ENCODE measurements around the gene OXNAD1. TPM values are rescaled to one million over a fixed set of nuclear protein-coding genes. Genes with fewer than 3 reads are reported as not detected.

Gene OXNAD1
- total RNA-seq, 1 experiment from 2014 or later: 23.7 TPM

GRCh38 chr3:16346413-16347081, 81.5 kb downstream of the OXNAD1 start:
- Mint-ChIP-seq H3K9me3 (no peaks in the 10 kb centered on the region), H3K27me3 (ENCODE audit: low read depth) (no peaks in the 10 kb centered on the region), H3K4me3 (no peak overlapping the region), H3K4me1 (peaks cover 10 to 19% of the 10 kb centered on the region in 2 experiments), H3K36me3 (ENCODE audit: insufficient read depth in 1 of 3, low read depth in 3 of 3) (peaks cover 12 to 13% (median 13%) of the 10 kb centered on the region in 3 experiments; a peak in 6 of 7 replicates), H3K27ac (no peak overlapping the region)
- H3K27me3 ChIP-seq (ENCODE audit: insufficient read depth, low read length): no peaks in the 10 kb centered on the region
- no peak overlapping the region for H4K5ac ChIP-seq (ENCODE audit: insufficient read length, low read depth, low read length)
- H3T11ph ChIP-seq (ENCODE audit: low read length): no peak overlapping the region
- no peak overlapping the region for H3K23ac ChIP-seq (ENCODE audit: insufficient read length, low read depth, low read length)
- no peak overlapping the region for H4K8ac ChIP-seq (replicated peaks; ENCODE audit: insufficient read length, low read depth, low read length)
- H4K91ac ChIP-seq (ENCODE audit: insufficient read length, low read depth, low read length): no peak overlapping the region
- TF ChIP-seq, protein P1, sequence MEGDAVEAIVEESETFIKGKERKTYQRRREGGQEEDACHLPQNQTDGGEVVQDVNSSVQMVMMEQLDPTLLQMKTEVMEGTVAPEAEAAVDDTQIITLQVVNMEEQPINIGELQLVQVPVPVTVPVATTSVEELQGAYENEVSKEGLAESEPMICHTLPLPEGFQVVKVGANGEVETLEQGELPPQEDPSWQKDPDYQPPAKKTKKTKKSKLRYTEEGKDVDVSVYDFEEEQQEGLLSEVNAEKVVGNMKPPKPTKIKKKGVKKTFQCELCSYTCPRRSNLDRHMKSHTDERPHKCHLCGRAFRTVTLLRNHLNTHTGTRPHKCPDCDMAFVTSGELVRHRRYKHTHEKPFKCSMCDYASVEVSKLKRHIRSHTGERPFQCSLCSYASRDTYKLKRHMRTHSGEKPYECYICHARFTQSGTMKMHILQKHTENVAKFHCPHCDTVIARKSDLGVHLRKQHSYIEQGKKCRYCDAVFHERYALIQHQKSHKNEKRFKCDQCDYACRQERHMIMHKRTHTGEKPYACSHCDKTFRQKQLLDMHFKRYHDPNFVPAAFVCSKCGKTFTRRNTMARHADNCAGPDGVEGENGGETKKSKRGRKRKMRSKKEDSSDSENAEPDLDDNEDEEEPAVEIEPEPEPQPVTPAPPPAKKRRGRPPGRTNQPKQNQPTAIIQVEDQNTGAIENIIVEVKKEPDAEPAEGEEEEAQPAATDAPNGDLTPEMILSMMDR (conservative IDR thresholded peaks at IDR 0.05): no peak
- H2AK5ac ChIP-seq (ENCODE audit: insufficient read length, low read length): no peak overlapping the region
- H3K4ac ChIP-seq (ENCODE audit: low read depth, low read length): no peak overlapping the region
- no peaks in the 10 kb centered on the region for H3K79me2 ChIP-seq (ENCODE audit: insufficient read depth, low read length)
- H3K9ac ChIP-seq (ENCODE audit: extremely low read depth, insufficient read length, low read length): no peak overlapping the region
- no peak overlapping the region for H2BK5ac ChIP-seq (ENCODE audit: insufficient read length, low read length)
- no peak overlapping the region for H3K18ac ChIP-seq (ENCODE audit: insufficient read length, low read depth, low read length)
- H2BK12ac ChIP-seq (ENCODE audit: insufficient read length, low read depth, low read length): no peak overlapping the region
- H3K14ac ChIP-seq (ENCODE audit: insufficient read depth, low read length): no peak overlapping the region
- no peak overlapping the region for H3K4me2 ChIP-seq (ENCODE audit: insufficient read depth, insufficient read length, low read length)
- no peaks in the 10 kb centered on the region for H3K79me1 ChIP-seq (ENCODE audit: insufficient read depth, low read depth, low read length, poor library complexity, severe bottlenecking)
- H3K9me3 ChIP-seq (ENCODE audit: control insufficient read depth, low read depth, low read length): no peaks in the 10 kb centered on the region
- no peaks in the 10 kb centered on the region; the same call in 1 of the 2 replicates for H3K4me1 ChIP-seq (ENCODE audit: insufficient read depth, low read length)
- no peak overlapping the region for H3K56ac ChIP-seq (ENCODE audit: insufficient read length, low read depth, low read length)
- no peaks in the 10 kb centered on the region for H3K23me2 ChIP-seq (ENCODE audit: insufficient read length, low read depth, low read length, poor library complexity, severe bottlenecking)
- no peak overlapping the region for H3K27ac ChIP-seq (ENCODE audit: insufficient read length, low read depth, low read length)
- no CpG with 5 or more reads among the region's 7 CpGs for WGBS (ENCODE audit: extremely low coverage, insufficient read length, low lambda C conversion rate)
- no peak for DNase-seq
- no peak overlapping the region for H2BK20ac ChIP-seq (ENCODE audit: low read depth, low read length, poor library complexity, severe bottlenecking)
- no peaks in the 10 kb centered on the region for H4K20me1 ChIP-seq (ENCODE audit: control insufficient read depth, insufficient read depth, insufficient read length)
- no peak overlapping the region for H2BK120ac ChIP-seq (ENCODE audit: low read depth, low read length, poor library complexity, severe bottlenecking)
- no peak overlapping the region for H2BK15ac ChIP-seq (ENCODE audit: low read depth, low read length)
- H2AFZ ChIP-seq (ENCODE audit: low read length): no peak overlapping the region
